GM12891 (cell line): ENCODE results near the gene TOP1.

Source experiments
- POLR2AphosphoS5 ChIP-seq: IDR thresholded peaks from 2 replicates; pipeline ENCODE4 v1.6.1; 2011; ENCODE audit warnings: low read depth, low read length, control low read depth
- TAF1 ChIP-seq: IDR thresholded peaks from 2 replicates; pipeline ENCODE4 v1.6.1; 2011; ENCODE audit warnings: low read depth, low read length, control low read depth

DNA sequence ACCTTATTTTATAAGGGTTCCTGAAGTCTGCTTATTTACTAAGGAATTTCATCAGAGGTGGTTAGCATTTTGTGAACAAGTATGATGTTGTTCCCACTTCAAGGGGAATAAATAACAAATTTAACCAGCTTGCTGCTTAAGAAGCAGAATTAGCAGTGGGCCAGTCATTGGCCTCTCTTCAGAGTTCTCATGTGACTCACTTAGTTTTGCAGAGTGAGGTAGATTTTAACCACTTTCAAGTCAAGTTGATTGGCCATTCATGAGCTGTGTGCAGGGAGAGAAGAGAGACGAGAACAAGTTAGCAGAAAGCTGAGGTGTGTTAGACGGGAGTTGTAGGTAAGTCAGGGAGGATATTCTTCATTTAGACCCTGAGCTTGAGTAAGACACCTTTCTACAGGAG is 18.1 kb downstream of the TOP1 start:
- no peak for TF ChIP-seq TAF1
- TF ChIP-seq POLR2AphosphoS5 = no peak
